Neuron (in vitro differentiated cells): Measurements from ENCODE around the gene SP9.
"Not testable (repeated sequence)": the region's sequence is repeated elsewhere in the genome, so short reads cannot be mapped to it uniquely, and the experiment has no call there.

Experiments used
- H2AFZ ChIP-seq: one replicate; pipeline ENCODE4 v1.6.1; 2013; ENCODE audit warnings: low read depth, mild to moderate bottlenecking, inconsistent platforms, low read length, moderate library complexity
- H3K27me3 ChIP-seq: one replicate; pipeline ENCODE4 v1.6.1; 2013; ENCODE audit warnings: low read length; ENCODE audit not compliant: insufficient read depth
- H3K36me3 ChIP-seq: one replicate; pipeline ENCODE4 v1.6.1; 2013; ENCODE audit warnings: low read length; ENCODE audit not compliant: insufficient read depth
- H3K4me1 ChIP-seq: one replicate; pipeline ENCODE4 v1.6.1; 2013; ENCODE audit warnings: low read length; ENCODE audit not compliant: insufficient read depth
- H3K4me3 ChIP-seq: 2 replicates; pipeline ENCODE4 v1.5.1; 2013; ENCODE audit warnings: mild to moderate bottlenecking, low read length, moderate library complexity
- H3K9me3 ChIP-seq: one replicate; pipeline ENCODE4 v1.6.1; 2013; ENCODE audit warnings: low read length

Gene SP9

DNA sequence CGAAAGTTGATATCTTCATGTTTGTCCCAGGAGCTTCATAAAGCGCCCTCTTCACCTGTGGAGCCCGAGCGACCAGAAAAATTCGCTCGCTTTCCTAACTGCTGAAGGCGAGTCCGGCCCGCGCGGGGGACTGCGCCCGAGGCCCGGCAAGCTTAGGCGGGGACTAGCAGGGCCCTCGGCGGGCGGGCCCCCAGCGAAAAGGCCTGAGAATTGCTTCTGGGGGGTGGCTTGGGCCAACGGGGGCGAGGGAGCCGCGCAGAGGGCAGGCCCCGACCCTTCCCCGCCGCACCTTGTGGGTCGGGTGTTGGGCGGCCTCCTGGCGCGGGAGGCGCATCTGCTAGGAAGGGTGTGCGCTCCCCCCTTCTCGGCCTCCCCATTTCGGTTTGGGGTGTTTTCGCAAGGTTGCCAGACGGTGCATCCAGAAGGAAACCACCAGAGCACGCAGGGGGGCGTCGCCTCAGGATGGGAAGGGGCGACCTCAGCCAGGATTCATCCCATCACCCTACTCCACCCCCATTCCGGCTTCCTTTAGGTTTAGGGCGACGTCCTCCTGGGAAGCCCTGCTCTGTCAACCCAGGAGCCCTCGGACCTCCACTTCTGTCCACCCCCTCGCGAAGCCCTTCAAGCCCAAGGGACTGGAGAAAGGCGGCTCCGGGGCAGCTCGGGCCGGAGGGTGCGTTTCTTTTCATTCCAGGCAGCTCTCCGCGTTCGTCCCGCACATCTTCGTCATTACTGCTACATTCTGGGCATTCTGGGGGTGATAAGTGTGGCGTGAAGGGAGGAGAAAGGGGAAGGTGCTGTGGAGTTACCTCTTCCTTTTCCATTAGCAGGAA is 9.1 kb downstream of the SP9 start:
- peaks cover 48% of the 10 kb centered on the region for H3K4me1 ChIP-seq
- H3K27me3 ChIP-seq = peaks cover 26% of the 10 kb centered on the region
- no peak overlapping the region for H3K4me3 ChIP-seq
- H3K36me3 ChIP-seq = peaks cover 6% of the 10 kb centered on the region
- no peak overlapping the region for H2AFZ ChIP-seq
- no peaks in the 10 kb centered on the region for H3K9me3 ChIP-seq

DNA sequence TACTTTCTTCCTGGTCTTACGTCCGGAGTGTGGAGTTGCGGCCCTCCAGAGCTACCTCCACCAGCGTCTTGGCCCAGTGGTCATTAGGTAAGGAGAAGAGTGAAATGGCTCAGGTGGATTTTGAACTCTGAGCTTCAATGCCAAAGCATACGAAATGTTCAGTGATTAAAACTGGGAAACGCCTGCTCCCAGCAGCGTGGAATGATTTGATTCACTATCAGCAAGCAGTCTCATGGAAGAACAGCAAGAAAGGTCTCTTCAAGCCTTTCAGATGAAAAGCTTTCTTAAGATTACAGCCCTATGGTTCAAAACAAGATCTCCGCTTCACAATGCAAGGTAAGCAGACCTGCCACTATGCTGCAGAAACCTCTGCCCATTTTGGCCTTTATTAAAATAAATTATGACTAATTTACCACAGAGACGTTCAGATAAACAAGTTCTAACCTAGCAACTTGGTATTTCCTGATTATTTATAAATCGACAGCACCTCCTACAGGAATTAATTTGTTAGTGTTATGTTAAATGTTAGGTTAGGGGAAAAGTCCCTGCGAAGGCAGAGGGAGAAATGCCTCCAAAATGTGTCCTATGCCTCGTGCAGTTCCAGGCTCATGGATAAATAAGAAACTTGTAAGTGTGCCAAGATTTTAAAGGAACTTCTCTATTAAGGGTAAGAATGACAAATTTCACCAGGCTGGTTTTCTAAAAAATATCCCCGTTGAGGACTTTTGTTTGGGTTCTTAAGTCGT is 10.1 kb downstream of the SP9 start:
- H3K4me1 ChIP-seq = peaks cover 37% of the 10 kb centered on the region
- no peak overlapping the region for H2AFZ ChIP-seq
- peaks cover 26% of the 10 kb centered on the region for H3K27me3 ChIP-seq
- no peaks in the 10 kb centered on the region for H3K9me3 ChIP-seq
- H3K4me3 ChIP-seq = no peak overlapping the region
- H3K36me3 ChIP-seq = peaks cover 8% of the 10 kb centered on the region

- Histone ChIP-seq H3K4me1 (no peaks in the 10 kb centered on the region), H2AFZ (no peak overlapping the region), H3K4me3 (no peak overlapping the region), H3K36me3 (peaks cover 13% of the 10 kb centered on the region), H3K9me3 (no peaks in the 10 kb centered on the region), H3K27me3 (no peaks in the 10 kb centered on the region)
These were observed 15.3 kb downstream of the SP9 start for GRCh38 chr2:174350018-174350417.

DNA sequence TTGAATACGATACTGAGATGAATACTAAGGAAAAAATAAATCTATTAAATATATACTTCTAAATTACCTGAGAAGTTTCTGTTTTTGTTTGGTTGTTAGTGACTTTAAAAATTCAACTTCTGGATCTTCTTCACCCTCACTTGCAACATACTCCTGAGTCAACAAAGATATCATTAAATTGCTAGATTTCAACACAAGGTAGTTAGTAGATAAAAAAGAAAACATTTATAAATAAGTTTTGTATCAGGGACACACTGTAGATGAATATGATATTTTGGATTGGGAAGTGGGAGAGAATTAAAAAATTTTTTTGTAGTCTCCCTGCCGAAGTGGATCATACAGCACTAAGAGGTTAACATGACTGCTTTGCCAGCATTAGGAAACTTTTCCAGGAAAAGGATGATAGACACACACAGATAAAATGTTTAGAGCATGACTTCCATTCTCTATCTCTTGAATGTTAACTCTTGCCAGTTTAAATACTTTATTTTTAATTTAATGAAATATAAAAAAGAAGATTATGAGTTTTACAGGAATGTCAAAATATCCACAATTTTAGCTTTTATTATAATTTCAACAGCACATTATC is 15.9 kb downstream of the SP9 start:
- no peak overlapping the region for H2AFZ ChIP-seq
- no peaks in the 10 kb centered on the region for H3K9me3 ChIP-seq
- H3K36me3 ChIP-seq = peaks cover 13% of the 10 kb centered on the region
- no peaks in the 10 kb centered on the region for H3K4me1 ChIP-seq
- no peaks in the 10 kb centered on the region for H3K27me3 ChIP-seq
- no peak overlapping the region for H3K4me3 ChIP-seq

DNA sequence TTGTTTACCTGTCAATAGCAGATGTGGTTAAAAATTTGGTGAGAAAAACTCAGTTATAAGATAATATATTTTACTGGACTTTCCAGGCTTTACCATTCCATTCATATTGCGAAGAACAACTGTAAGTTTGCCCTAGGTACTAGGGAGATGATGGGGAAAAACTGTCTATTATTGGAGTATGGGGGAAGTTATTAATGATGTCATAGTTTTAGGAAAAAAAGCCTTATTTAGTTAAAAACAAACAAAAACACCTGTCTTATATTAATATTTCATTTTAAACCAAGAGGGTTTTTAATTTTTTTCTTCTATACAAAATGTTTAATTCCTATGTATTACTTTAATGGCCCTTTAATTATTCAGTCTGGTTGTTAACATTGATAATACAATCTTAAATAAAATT is 18.2 kb downstream of the SP9 start:
- Histone ChIP-seq H3K27me3 (no peaks in the 10 kb centered on the region), H2AFZ (no peak overlapping the region), H3K4me3 (no peak overlapping the region), H3K4me1 (no peaks in the 10 kb centered on the region), H3K36me3 (peaks cover 13% of the 10 kb centered on the region), H3K9me3 (no peaks in the 10 kb centered on the region)

DNA sequence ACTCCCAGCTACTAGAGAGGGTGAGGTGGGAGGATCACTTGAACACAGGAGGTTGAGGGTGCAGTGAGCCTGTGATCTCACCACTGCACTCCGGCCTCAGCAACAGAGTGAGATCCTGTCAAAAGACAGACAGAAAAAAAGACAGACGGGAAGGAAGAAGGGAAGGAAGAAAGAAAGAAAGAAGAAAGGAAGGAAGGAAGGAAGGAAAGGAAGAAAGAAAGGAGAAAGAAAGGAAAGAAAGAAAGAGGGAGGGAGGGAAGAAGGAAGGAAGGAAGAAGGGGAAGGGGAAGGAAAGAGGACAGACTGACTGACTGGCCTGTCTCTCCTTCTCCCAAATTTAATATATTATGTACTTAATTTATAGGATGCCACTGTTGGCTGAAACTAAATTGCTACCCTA is 21.6 kb downstream of the SP9 start:
- Histone ChIP-seq H3K27me3 (no peaks in the 10 kb centered on the region), H3K4me1 (no peaks in the 10 kb centered on the region), H3K36me3 (peaks cover 11% of the 10 kb centered on the region), H3K9me3 (no peaks in the 10 kb centered on the region), H2AFZ (no peak overlapping the region), H3K4me3 (no peak overlapping the region)

DNA sequence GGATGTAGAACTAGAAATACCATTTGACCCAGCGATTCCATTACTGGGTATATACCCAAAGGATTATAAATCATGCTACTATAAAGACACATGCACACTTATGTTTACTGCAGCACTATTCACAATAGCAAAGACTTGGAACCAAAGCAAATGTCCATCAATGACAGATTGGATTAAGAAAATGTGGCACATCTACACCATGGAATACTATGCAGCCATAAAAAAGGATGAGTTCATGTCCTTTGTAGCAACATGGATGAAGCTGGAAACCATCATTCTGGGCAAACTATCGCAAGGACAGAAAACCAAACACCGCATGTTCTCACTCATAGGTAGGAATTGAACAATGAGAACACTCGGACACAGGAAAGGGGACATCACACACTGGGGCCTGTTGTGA is 24.9 kb downstream of the SP9 start:
- not testable (repeated sequence) for H3K4me3 ChIP-seq, H3K27me3 ChIP-seq, H2AFZ ChIP-seq, H3K4me1 ChIP-seq
- Histone ChIP-seq H3K9me3 (peaks cover 11% of the 10 kb centered on the region), H3K36me3 (peaks cover 16% of the 10 kb centered on the region)

- H3K36me3 ChIP-seq = peaks cover 26% of the 10 kb centered on the region
- H3K27me3 ChIP-seq = no peaks in the 10 kb centered on the region
- H2AFZ ChIP-seq = no peak overlapping the region
- no peak overlapping the region for H3K4me3 ChIP-seq
- peaks cover 22% of the 10 kb centered on the region for H3K9me3 ChIP-seq
- no peaks in the 10 kb centered on the region for H3K4me1 ChIP-seq
These were observed 28.2 kb downstream of the SP9 start for GRCh38 chr2:174362949-174363348.

DNA sequence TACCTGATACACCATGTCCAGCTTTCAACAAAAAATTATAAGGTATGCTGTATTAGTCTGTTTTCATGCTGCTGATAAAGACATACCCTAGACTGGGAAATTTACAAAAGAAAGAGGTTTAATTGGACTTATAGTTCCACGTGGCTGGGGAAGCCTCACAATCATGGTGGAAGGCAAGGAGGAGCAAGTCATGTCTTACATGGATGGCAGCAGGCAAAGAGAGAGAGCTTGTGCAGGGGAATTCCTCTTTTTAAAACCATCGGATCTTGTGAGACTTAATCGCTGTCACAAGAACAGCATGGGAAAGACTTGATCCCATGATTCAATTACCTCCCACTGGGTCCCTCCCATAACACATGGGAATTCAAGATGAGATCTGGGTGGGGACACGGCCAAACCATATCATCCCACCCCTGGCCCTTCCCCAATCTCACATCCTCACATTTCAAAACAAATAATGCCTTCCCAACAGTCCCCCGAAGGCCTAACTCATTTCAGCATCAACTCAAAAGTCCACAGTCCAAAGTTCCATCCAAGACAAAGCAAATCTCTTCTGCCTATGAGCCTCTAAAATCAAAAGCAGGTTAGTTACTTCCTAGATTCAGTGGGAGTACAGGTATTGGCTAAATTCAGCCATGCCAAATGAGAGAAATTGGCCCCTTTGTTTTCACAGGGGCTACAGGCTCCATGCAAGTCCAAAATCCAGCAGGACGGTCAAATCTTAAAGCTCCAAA is 28.9 kb downstream of the SP9 start:
- Histone ChIP-seq H3K9me3 (peaks cover 22% of the 10 kb centered on the region), H3K36me3 (peaks cover 26% of the 10 kb centered on the region)
- not testable (repeated sequence) for H3K27me3 ChIP-seq, H2AFZ ChIP-seq, H3K4me1 ChIP-seq, H3K4me3 ChIP-seq

- no peaks in the 10 kb centered on the region for H3K27me3 ChIP-seq
- peaks cover 28% of the 10 kb centered on the region for H3K36me3 ChIP-seq
- no peak overlapping the region for H3K4me3 ChIP-seq
- no peaks in the 10 kb centered on the region for H3K4me1 ChIP-seq
- H3K9me3 ChIP-seq = peaks cover 22% of the 10 kb centered on the region
- no peak overlapping the region for H2AFZ ChIP-seq
These were observed 29.9 kb downstream of the SP9 start for GRCh38 chr2:174364628-174365027.

GRCh38 chr2:174365571-174365970 is 30.8 kb downstream of the SP9 start:
- Histone ChIP-seq H2AFZ (no peak overlapping the region), H3K4me1 (no peaks in the 10 kb centered on the region), H3K9me3 (peaks cover 22% of the 10 kb centered on the region), H3K27me3 (no peaks in the 10 kb centered on the region), H3K36me3 (peaks cover 30% of the 10 kb centered on the region), H3K4me3 (no peak overlapping the region)

DNA sequence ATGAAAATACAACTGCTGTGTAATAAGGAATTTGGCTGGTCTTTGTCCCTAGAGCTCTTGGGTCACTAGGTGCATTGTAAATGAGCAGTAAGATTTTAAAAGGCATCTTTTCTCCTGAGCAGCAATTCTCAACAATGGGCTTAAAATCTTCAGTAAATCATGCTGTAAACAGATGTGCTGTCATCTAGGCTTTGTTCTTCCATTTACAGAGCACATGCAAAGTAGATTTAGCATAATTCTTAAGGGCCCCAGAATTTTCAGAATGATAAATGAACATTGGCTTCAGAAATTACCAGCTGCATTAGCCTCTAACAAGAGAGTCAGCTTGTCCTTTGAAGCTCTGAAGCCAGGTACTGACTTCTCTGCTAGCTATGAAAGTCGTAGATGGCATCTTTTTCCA is 33.9 kb downstream of the SP9 start:
- H3K4me1 ChIP-seq = no peaks in the 10 kb centered on the region
- peaks cover 28% of the 10 kb centered on the region for H3K36me3 ChIP-seq
- no peak overlapping the region for H3K4me3 ChIP-seq
- no peak overlapping the region for H2AFZ ChIP-seq
- no peaks in the 10 kb centered on the region for H3K27me3 ChIP-seq
- peaks cover 20% of the 10 kb centered on the region for H3K9me3 ChIP-seq

- no peaks in the 10 kb centered on the region for H3K9me3 ChIP-seq
These were observed 42.2 kb downstream of the SP9 start for GRCh38 chr2:174376967-174377366.

More at GRCh38 chr2:174376967-174377366, 42.2 kb downstream of the SP9 start:
- Histone ChIP-seq H3K36me3 (peaks cover 59% of the 10 kb centered on the region), H2AFZ (no peak overlapping the region), H3K4me3 (no peak overlapping the region), H3K27me3 (no peaks in the 10 kb centered on the region), H3K4me1 (no peaks in the 10 kb centered on the region)
